H7 (cell line): ENCODE data around the gene ACP4. TPM values are rescaled to one million over a fixed set of nuclear protein-coding genes. Genes with fewer than 3 reads are reported as not detected.
A peak's percentile ranks its signal among the peaks of the same experiment; 100 is the strongest.
"Not testable (repeated sequence)": the region's sequence is repeated elsewhere in the genome, so short reads cannot be mapped to it uniquely, and the experiment has no call there.

ENCODE experiments used
- DNase-seq: peaks from one replicate; pipeline ENCODE4 v3.0.0; 2012
- H3K27me3 ChIP-seq: 2 replicates; pipeline ENCODE4 v1.6.0; 2011; ENCODE audit warnings: mild to moderate bottlenecking, low read length; ENCODE audit not compliant: control insufficient read depth, insufficient read depth
- H3K36me3 ChIP-seq: replicated peaks from 2 replicates; pipeline ENCODE4 v1.5.1; 2011; ENCODE audit warnings: low read length; ENCODE audit not compliant: control insufficient read depth, insufficient read depth
- H3K4me3 ChIP-seq: 2 replicates; pipeline ENCODE4 v1.5.1; 2011; ENCODE audit warnings: low read depth, mild to moderate bottlenecking, control low read depth, low read length, moderate library complexity; ENCODE audit not compliant: insufficient read depth
- total RNA-seq: library from RNA; depleted of rRNA; stranded (reverse); fragments of >200 nt; shearing (Covaris generic); gene quantifications from 2 replicates; pipeline ENCODE4 v1.2.3, GENCODE V29; 2014

Gene ACP4
- total RNA-seq, 1 experiment from 2014 or later: not detected

GRCh38 chr19:50766746-50767145, 23.5 kb upstream of the ACP4 start:
- H3K36me3 ChIP-seq, H3K27me3 ChIP-seq, DNase-seq, H3K4me3 ChIP-seq: not testable (repeated sequence)

GRCh38 chr19:50767263-50767662, 23.0 kb upstream of the ACP4 start:
- not testable (repeated sequence) for H3K36me3 ChIP-seq, H3K27me3 ChIP-seq, H3K4me3 ChIP-seq, DNase-seq

- Histone ChIP-seq H3K27me3 (no peaks in the 10 kb centered on the region), H3K4me3 (no peak overlapping the region), H3K36me3 (no peaks in the 10 kb centered on the region)
- DNase-seq: no peak
These were observed 21.9 kb upstream of the ACP4 start for GRCh38 chr19:50768277-50768676.

GRCh38 chr19:50770164-50770563, 20.1 kb upstream of the ACP4 start, which contains the start of gene GPR32:
Gene GPR32 (plus strand): TSS chr19:50770464. CDS start chr19:50770601, 137 bp downstream.
- not testable (repeated sequence) for DNase-seq, H3K4me3 ChIP-seq, H3K36me3 ChIP-seq, H3K27me3 ChIP-seq

GRCh38 chr19:50770888-50771287, 19.3 kb upstream of the ACP4 start:
- peaks cover 3% of the 10 kb centered on the region for H3K27me3 ChIP-seq
- DNase-seq: no peak
- H3K36me3 ChIP-seq: no peaks in the 10 kb centered on the region
- no peak overlapping the region for H3K4me3 ChIP-seq

- no peak overlapping the region for H3K4me3 ChIP-seq
- H3K36me3 ChIP-seq: no peaks in the 10 kb centered on the region
- H3K27me3 ChIP-seq: peaks cover 12% of the 10 kb centered on the region
- DNase-seq: peak; percentile 72
These were observed 17.7 kb upstream of the ACP4 start for GRCh38 chr19:50772476-50772875.

- H3K36me3 ChIP-seq, DNase-seq, H3K4me3 ChIP-seq: not testable (repeated sequence)
- H3K27me3 ChIP-seq: peaks cover 17% of the 10 kb centered on the region
These were observed 17.3 kb upstream of the ACP4 start for GRCh38 chr19:50772912-50773311.

GRCh38 chr19:50773454-50773853, 16.8 kb upstream of the ACP4 start:
- peaks cover 22% of the 10 kb centered on the region for H3K27me3 ChIP-seq
- not testable (repeated sequence) for DNase-seq, H3K36me3 ChIP-seq, H3K4me3 ChIP-seq

- Histone ChIP-seq H3K4me3 (no peak overlapping the region), H3K27me3 (peaks cover 43% of the 10 kb centered on the region), H3K36me3 (no peaks in the 10 kb centered on the region)
- DNase-seq: no peak
These were observed 14.1 kb upstream of the ACP4 start for GRCh38 chr19:50776131-50776530.

- Histone ChIP-seq H3K36me3 (no peaks in the 10 kb centered on the region), H3K4me3 (no peak overlapping the region), H3K27me3 (peaks cover 44% of the 10 kb centered on the region)
- DNase-seq: no peak
These were observed 13.0 kb upstream of the ACP4 start for GRCh38 chr19:50777261-50777660.

- Histone ChIP-seq H3K4me3 (no peak overlapping the region), H3K36me3 (no peaks in the 10 kb centered on the region), H3K27me3 (peaks cover 44% of the 10 kb centered on the region)
- DNase-seq: peak; percentile 83
These were observed 12.3 kb upstream of the ACP4 start for GRCh38 chr19:50777830-50778303.

GRCh38 chr19:50778906-50779430, 11.2 kb upstream of the ACP4 start:
- H3K27me3 ChIP-seq: peaks cover 44% of the 10 kb centered on the region
- no peaks in the 10 kb centered on the region for H3K36me3 ChIP-seq
- H3K4me3 ChIP-seq: no peak overlapping the region
- DNase-seq: peak; percentile 78

- peak; percentile 57 for DNase-seq
- Histone ChIP-seq H3K4me3 (no peak overlapping the region), H3K36me3 (no peaks in the 10 kb centered on the region), H3K27me3 (peaks cover 44% of the 10 kb centered on the region)
These were observed 10.4 kb upstream of the ACP4 start for GRCh38 chr19:50779504-50780457.

- H3K36me3 ChIP-seq: no peaks in the 10 kb centered on the region
- peaks cover 41% of the 10 kb centered on the region for H3K27me3 ChIP-seq
- no peak overlapping the region for H3K4me3 ChIP-seq
- no peak for DNase-seq
These were observed 9.3 kb upstream of the ACP4 start for GRCh38 chr19:50780753-50781435.

- DNase-seq, H3K36me3 ChIP-seq, H3K4me3 ChIP-seq: not testable (repeated sequence)
- peaks cover 19% of the 10 kb centered on the region for H3K27me3 ChIP-seq
These were observed 6.4 kb upstream of the ACP4 start for GRCh38 chr19:50783848-50784152.
